ENCODE results near the gene SLC44A1.

- TF ChIP-seq TAF1 (IDR thresholded peaks at IDR 0.05; ENCODE audit: borderline replicate concordance, low read depth, low read length) (no peak), POLR2AphosphoS5 (IDR thresholded peaks at IDR 0.05; ENCODE audit: low read depth, low read length) (no peak), MEF2A (IDR thresholded peaks at IDR 0.05; ENCODE audit: borderline replicate concordance, low read depth) (no peak), FOXM1 (IDR thresholded peaks at IDR 0.05; ENCODE audit: low read depth) (no peak), CTCF (IDR thresholded peaks at IDR 0.05) (no peak), EP300 (IDR thresholded peaks at IDR 0.05; ENCODE audit: borderline replicate concordance in 1 of 2, low read depth in 1 of 2, low read length in 1 of 2) (no peak), RXRA (IDR thresholded peaks at IDR 0.05; ENCODE audit: borderline replicate concordance, low read depth) (no peak), ZBTB33 (IDR thresholded peaks at IDR 0.05; ENCODE audit: borderline replicate concordance, low read depth) (no peak), MAX (IDR thresholded peaks at IDR 0.05; ENCODE audit: low read depth) (no peak), RFX5 (IDR thresholded peaks at IDR 0.05; ENCODE audit: low read length) (no peak)
These were observed 29.3 kb downstream of the SLC44A1 start for GRCh38 chr9:105273731-105274130.
